ENCODE measurements around the gene SLC22A31.
"Not testable (repeated sequence)": the region's sequence is repeated elsewhere in the genome, so short reads cannot be mapped to it uniquely, and the experiment has no call there.

Gene SLC22A31

DNA sequence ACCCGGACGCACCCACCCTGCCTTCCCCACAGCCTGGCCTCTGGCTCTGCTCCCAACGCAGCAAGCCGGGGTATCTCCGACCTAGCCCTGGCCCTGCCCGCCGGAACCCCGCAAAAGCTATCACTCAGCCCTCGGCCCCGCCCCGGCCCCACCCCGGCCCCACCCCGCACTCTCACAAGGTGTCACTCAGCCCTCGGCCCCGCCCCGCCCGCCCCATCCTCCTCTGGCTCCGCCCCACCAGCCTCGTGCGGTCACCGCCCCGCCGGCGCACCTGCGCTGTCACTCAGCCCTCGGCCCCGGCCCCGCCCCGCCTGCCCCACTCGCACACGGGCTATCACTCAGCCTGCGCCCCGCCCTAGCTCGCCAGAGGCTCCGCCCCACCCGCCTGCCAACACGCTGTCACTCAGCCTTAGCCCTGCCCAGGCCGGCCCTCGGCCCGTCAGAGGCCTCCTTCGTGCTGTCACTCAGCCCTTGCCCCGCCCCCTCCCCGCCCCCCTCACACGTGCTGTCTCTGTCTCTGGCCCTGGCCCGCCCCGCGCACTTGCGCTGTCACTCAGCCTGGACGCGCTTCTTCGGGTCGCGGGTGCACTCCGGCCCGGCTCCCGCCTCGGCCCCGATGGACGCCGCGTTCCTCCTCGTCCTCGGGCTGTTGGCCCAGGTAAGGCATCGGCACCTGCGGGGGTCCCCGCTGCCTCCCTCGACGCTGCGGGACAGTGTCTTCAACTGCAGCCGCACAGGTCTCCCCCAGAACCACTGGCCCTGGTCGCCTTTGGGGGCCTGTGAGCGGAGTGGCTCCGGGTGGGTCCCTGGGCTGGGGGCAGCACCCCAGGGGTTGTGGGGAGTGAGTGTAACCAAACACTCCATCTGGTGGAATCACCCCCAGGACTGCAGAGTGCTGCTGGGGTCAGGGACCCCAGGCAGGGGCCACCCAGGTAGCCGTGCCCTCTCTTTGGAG lies 28.8 kb downstream of the SLC22A31 start, which contains the start of gene CDH15:
CDH15 (plus strand) TSS at position 533 of the 955 bp plus-strand sequence; CDS start at position 617, 84 bp downstream.
- no peak within 1 kb of the TSS for H3K27ac Mint-ChIP-seq
- no peaks in the 10 kb centered on the region for H3K36me3 Mint-ChIP-seq
- H3K4me3 Mint-ChIP-seq, result peak within 1 kb of the TSS; percentile 76
- peaks cover 5% of the 10 kb centered on the region for H3K4me1 Mint-ChIP-seq (ENCODE audit: low read depth)
- no peaks in the 10 kb centered on the region for H3K9me3 Mint-ChIP-seq (ENCODE audit: low read depth)
- no peaks in the 10 kb centered on the region for H3K27me3 Mint-ChIP-seq

DNA sequence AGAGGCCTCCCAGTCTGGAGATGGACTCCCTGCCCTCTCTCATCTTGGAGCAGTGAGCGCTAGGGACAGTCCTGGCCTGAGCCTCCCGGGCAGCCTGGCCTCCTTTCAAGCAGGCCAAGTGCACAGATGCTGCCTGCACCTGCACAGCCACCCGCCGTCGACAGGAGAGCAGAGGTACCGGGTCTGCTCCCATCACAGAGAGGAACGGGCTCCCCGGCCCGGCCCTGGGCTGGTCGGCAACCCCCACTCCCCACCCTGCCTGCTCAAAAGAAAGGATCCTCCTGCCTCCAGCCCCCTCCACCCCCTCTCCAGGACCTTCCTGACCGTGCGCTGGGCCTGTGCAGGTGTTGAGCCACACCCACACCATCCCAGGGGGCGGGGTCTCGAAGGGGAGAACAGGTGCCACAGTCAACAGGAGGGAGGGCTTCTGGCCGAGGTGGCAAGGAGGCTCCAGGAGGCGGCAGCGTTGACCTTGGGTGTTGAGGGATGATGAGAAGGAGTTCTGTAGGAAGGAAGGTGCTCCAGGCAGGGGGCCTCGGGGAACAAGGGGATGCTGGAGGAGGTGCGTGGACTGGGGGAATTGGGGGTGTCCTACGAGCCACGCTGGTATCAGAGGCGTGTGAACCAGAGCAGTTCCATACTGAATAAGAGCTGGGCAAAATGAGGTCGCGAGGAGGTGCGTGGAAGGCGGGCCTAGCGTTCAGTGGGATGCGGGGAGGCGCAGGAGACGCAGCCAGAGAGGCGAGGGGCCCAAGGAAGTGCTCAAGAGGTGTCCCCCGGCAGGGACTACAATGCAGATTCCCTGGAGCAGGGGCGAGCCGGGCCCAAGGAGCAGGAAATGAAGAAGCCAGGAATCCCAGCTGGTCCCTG lies 29.8 kb downstream of the SLC22A31 start:
- Mint-ChIP-seq H3K27ac (no peak overlapping the region), H3K27me3 (no peaks in the 10 kb centered on the region), H3K9me3 (ENCODE audit: low read depth) (no peaks in the 10 kb centered on the region)

DNA sequence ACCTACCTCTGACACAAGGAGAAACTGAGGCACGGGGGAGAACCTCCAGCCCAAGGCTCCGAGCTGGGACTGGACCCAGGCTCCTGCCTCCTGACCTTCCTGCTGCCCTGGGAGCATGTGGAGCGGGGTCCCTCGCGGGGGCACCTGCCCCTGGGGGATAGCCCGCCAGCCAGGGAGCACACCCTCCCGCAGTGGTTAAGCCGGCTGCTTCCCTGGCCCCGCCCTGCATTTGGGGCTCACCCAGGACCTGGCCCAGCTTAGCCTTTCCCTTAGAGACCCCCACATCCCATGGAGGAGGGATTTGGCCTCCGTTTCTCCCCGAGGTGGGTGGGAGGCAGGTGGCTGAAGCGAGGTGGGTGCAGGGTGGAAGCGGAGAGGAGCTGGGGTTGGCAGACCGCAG lies 30.6 kb downstream of the SLC22A31 start:
- no peaks in the 10 kb centered on the region for H3K36me3 Mint-ChIP-seq
- H3K27ac Mint-ChIP-seq, result no peak overlapping the region
- H3K27me3 Mint-ChIP-seq, result no peaks in the 10 kb centered on the region
- H3K4me1 Mint-ChIP-seq (ENCODE audit: low read depth), result peaks cover 5% of the 10 kb centered on the region
- no peak overlapping the region for H3K4me3 Mint-ChIP-seq
- H3K9me3 Mint-ChIP-seq (ENCODE audit: low read depth), result no peaks in the 10 kb centered on the region

More for the DNA sequence above, 29.8 kb downstream of the SLC22A31 start:
- H3K36me3 Mint-ChIP-seq, result no peaks in the 10 kb centered on the region
- H3K4me1 Mint-ChIP-seq (ENCODE audit: low read depth), result peaks cover 5% of the 10 kb centered on the region
- H3K4me3 Mint-ChIP-seq, result peak overlapping the region; percentile 76

DNA sequence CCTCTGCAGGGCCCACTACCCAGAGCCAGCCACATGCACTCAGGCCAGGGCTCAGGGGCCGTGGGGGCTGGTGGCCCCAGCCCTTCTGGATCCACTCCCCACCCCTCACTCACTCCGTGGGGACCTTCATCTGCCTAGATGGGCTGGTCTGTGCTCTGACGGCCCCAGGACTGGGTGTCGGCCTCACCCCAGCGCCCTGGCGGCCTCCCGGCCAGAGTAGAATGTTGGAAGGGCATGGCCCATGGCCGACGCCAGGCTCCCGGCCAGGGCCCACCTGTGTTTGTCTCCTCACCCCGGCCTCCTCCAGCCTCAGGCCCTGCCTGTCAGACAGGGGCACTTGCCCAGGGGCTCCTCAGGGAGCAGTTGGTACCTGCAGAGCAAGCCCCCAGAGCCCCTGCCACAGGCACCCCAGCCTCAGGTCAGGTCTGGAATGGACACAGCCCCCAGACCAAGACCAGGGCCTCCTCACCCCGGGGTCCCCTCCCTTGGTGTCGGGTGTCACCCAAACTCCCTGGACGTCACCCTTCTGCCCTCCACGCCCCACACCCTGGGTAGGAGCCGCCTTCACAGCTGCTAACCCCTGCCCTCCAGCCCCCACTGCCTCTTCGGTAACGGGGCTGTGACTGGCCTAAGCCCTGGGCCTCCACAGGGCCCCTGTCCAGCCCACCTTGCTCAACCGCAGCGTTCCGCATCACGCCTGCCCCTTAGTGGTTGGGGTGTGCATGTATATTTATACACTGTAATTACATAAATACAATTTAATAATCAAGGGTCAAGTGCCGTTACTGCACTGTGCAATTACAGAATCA lies 31.8 kb downstream of the SLC22A31 start:
- no peaks in the 10 kb centered on the region for H3K9me3 Mint-ChIP-seq (ENCODE audit: low read depth)
- no peaks in the 10 kb centered on the region for H3K36me3 Mint-ChIP-seq
- H3K4me3 Mint-ChIP-seq, result no peak overlapping the region
- peaks cover 5% of the 10 kb centered on the region for H3K4me1 Mint-ChIP-seq (ENCODE audit: low read depth)
- H3K27me3 Mint-ChIP-seq, result no peaks in the 10 kb centered on the region
- H3K27ac Mint-ChIP-seq, result no peak overlapping the region

DNA sequence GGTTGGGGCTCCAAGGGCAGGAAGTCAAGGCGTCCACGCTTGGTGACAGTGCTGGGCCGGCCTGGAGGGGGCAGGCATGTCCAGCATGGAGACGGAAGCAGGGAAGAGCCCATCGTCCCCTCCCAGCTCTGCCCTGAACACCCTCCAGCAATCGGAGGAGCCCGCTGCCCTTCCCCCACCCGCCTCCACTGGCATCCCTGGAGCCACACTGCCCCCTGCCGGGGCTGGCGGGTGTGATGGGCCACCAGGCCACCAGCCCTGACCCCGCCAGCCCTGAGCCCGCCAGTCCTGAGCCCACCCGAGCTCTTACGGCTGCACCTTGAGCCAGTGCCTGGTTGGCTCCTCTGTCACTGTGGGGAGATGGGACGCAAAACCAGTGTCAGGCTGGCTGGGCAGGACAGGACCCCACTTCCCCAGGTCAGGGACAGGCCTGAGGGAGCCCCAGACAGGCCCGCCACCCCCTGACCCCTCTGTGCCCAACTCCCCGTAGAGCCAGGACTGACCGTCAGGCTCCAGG lies 32.9 kb downstream of the SLC22A31 start:
- Mint-ChIP-seq H3K36me3 (no peaks in the 10 kb centered on the region), H3K4me3 (no peak overlapping the region), H3K4me1 (ENCODE audit: low read depth) (peaks cover 5% of the 10 kb centered on the region), H3K27me3 (no peaks in the 10 kb centered on the region), H3K27ac (no peak overlapping the region), H3K9me3 (ENCODE audit: low read depth) (no peaks in the 10 kb centered on the region)

DNA sequence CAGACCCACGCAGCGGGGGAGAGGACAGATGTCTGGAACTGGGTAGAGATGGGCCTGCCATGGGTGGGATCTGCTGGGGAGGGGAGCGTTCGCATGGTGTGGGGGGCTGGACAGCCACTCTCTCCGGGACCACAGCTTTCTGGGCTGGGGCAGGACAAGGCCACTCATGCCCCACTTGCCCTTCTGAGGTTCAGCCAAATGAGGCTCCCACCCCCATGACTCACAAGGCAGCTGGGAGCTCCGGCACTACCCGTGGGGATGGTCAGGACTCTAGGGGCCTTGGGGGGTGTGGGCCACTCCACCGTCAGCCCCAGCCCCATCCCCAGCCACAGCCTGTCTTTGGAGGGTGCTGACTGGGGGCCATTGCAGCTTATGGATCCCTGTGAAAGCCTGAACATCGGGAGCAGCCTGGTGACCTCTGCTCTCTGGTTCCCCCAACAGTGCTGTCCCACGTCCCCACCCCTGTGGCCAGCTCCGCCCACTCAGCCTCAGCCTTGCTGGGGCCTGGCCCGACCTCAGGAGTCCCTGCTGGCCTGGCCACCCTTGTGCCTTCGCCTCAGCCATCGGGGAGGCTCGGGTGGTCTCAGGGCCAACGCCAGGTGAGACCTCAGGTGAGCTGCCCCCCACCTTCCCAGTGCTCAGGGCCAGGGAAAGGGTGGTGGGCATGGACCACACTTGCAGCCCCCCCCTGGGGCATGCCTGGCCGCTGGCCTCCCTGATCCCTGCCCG lies 33.5 kb downstream of the SLC22A31 start:
- H3K4me1 Mint-ChIP-seq (ENCODE audit: low read depth), result peaks cover 5% of the 10 kb centered on the region
- H3K4me3 Mint-ChIP-seq, result no peak overlapping the region
- H3K9me3 Mint-ChIP-seq (ENCODE audit: low read depth), result no peaks in the 10 kb centered on the region
- no peaks in the 10 kb centered on the region for H3K36me3 Mint-ChIP-seq
- no peaks in the 10 kb centered on the region for H3K27me3 Mint-ChIP-seq
- H3K27ac Mint-ChIP-seq, result no peak overlapping the region

DNA sequence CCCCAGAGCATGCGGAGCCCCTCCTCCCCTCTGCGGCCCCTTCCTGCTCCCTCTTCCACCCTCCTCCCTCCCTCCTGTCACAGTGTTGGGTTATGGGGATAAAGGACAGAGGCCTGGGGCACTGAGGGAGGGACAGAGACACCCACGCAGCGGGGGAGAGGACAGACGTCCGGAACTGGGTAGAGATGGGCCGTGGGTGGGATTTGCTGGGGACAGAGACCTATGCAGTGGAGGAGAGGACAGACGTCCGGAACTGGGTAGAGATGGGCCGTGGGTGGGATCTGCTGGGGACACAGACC lies 34.7 kb downstream of the SLC22A31 start:
- H3K9me3 Mint-ChIP-seq (ENCODE audit: low read depth); H3K4me3 Mint-ChIP-seq; H3K4me1 Mint-ChIP-seq (ENCODE audit: low read depth); H3K27ac Mint-ChIP-seq; H3K27me3 Mint-ChIP-seq; H3K36me3 Mint-ChIP-seq: not testable (repeated sequence)

DNA sequence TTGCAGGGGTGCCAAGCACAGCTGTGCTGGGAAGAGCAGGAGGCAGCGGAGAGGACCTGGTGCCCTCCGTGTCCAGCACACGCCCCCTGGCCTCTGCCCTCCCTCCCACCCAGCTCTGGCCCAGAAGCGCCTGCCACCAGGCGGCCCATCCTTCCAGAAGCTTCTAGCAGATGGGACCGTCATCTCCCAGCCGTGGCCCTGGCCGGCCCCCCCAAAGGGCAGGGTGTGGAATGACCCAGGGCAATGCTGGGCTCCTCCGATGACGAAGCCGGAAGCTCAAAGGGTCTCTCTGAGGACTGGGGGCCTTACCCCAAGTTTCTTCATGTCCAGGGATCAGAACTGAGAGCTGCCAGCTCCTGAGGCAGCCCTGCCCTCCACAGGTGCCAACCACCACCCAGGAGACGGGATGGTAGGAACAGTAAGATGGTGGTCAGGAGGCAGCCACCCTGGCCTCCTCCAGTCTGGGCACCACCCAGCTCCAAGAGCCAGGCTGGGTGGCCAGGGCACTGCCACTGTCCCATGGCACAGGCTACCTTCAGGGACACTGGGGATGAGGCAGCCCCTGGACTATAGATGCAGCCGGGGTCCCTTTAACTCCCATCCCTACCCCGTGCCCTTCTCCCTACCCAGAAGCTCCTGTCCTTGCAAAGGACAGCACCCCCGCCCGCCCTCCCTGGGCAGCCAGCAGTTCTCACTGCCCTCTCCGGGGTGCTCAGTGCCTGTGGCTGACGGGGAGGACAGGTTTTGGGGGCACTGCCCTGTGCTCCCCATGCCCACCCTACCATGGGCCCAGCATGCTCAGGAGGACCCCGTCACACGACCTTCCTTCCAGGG lies 35.3 kb downstream of the SLC22A31 start:
- H3K4me1 Mint-ChIP-seq (ENCODE audit: low read depth), result no peaks in the 10 kb centered on the region
- H3K36me3 Mint-ChIP-seq, result no peaks in the 10 kb centered on the region
- no peak overlapping the region for H3K27ac Mint-ChIP-seq
- H3K9me3 Mint-ChIP-seq (ENCODE audit: low read depth), result no peaks in the 10 kb centered on the region
- H3K4me3 Mint-ChIP-seq, result no peak overlapping the region
- H3K27me3 Mint-ChIP-seq, result no peaks in the 10 kb centered on the region

DNA sequence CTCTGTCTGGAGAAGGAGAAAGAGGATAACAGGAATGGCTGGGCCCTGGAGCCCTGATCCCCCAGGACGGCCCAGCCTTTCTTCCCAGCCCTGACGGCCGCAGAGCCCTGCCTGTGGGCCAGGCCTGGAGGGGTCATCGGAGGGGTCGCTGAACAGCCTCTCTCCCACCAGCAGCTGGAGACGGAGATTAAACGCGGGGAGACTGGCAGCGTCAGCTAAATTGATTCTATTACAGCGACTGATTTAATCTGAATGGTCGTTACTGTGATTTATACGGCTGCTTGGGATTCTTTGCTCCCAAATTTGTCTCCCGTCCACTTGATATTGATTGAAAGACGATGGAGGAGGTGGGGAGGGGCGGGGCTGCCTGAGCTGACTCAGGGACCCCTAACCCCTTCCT lies 35.9 kb downstream of the SLC22A31 start:
- H3K4me3 Mint-ChIP-seq, result no peak overlapping the region
- no peak overlapping the region for H3K27ac Mint-ChIP-seq
- no peaks in the 10 kb centered on the region for H3K4me1 Mint-ChIP-seq (ENCODE audit: low read depth)
- H3K9me3 Mint-ChIP-seq (ENCODE audit: low read depth), result no peaks in the 10 kb centered on the region
- H3K36me3 Mint-ChIP-seq, result no peaks in the 10 kb centered on the region
- no peaks in the 10 kb centered on the region for H3K27me3 Mint-ChIP-seq

DNA sequence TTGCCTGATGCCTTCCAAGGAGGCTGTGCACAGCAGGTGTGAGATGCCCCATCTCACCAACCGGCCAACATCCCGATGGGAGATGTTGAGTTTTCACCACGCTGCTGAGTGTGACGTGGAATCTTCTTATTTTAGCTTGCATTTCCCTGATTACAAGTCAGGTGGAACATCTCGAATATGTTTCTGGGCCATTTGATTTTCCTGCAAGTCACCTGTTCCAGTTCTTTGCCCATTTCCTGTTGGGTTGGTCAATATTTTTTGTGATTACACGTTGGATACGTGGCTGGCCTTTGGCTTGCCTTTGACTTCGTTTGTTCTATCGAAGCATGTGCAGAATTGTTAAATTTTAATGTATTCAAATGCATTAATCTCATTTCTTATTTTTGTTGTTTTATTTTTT lies 37.0 kb downstream of the SLC22A31 start:
- H3K27ac Mint-ChIP-seq, result no peak overlapping the region
- H3K4me3 Mint-ChIP-seq, result no peak overlapping the region
- H3K36me3 Mint-ChIP-seq, result no peaks in the 10 kb centered on the region
- H3K4me1 Mint-ChIP-seq (ENCODE audit: low read depth), result no peaks in the 10 kb centered on the region
- H3K27me3 Mint-ChIP-seq, result no peaks in the 10 kb centered on the region
- no peaks in the 10 kb centered on the region for H3K9me3 Mint-ChIP-seq (ENCODE audit: low read depth)

DNA sequence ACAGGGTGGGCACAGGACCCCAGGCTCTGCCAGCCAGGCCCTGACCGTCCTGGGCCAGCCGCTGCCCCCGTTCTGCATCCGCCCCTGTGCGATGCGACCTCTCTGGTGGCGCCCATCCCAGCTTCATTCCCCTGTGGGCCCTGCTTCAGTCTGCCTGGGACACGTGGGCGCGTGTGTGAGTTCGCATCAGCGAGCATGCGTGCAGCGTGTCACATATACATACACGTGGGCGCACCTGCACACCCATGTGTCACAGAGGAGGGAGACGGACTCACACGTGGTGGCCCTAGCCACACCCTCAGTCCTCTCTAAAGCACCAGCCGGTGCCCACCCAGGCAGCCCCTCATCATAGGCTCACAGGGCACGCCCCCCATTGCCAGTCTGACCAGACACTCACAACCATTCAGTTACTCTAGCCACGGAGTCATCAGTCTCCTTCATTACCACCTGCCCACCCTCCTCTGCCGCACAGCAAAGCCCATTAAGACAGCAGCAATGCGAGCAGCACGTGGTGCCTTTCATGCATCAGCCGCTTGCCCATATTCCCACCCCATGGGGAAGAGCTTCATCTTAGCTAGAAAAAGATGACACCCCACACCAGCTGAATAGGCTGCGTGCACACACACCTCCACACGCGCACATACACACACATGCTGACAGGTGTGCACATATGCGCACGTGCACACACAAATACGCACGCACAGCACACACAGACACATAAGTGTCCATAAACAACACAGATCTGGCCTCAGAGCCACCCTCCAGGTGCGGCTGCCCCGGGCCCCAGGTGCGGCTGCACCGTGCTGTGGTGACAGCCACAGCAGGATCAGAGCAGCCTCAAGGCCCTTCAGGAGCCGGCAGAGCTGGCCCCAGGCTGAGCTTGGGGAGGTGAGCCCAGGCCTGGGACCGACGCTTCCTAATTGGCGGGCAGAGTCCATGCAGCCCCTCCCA lies 38.3 kb downstream of the SLC22A31 start:
- Mint-ChIP-seq H3K27ac (no peak overlapping the region), H3K9me3 (ENCODE audit: low read depth) (no peaks in the 10 kb centered on the region), H3K27me3 (no peaks in the 10 kb centered on the region), H3K4me3 (no peak overlapping the region), H3K36me3 (no peaks in the 10 kb centered on the region), H3K4me1 (ENCODE audit: low read depth) (no peaks in the 10 kb centered on the region)

DNA sequence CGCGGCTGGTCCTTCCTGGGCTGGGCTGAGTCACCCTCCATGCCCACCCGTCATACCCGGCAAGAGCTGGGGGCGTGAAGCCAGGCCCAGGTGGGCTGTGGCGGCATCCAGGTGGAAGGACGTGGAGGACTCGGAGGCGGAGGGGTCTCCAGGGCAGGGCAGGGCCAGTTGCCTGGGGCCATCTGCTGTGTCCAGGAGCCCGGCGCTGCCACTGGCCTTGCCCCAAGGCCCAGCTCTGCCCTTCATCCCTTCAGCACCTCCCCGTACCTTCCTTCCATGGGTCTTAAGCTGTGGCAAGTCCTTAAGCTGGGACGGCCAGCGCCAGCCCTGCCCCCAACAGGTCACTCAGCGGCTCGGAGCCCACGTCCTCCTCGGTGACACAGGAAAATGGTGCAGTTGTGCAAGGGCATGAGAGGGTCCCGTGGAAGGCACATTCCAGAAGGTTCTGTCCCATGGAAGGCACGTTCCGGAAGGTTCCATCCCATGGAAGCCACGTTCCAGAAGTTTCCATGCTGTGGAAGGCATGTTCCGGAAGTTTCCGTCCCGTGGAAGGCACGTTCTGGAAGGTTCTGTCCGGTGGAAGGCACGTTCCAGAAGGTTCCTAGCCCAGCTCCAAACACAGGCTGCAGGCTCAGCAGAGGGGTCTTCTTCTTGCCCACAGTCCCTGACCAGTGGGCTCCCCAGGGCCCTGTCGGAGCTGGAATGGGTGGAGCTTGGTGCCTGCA lies 39.2 kb downstream of the SLC22A31 start:
- Mint-ChIP-seq H3K4me3 (no peak overlapping the region), H3K27me3 (no peaks in the 10 kb centered on the region), H3K4me1 (ENCODE audit: low read depth) (no peaks in the 10 kb centered on the region), H3K9me3 (ENCODE audit: low read depth) (no peaks in the 10 kb centered on the region), H3K27ac (no peak overlapping the region), H3K36me3 (no peaks in the 10 kb centered on the region)

Measured in activated naive CD8-positive, alpha-beta T cell (primary cell).